RWPE2 (cell line): ENCODE measurements around the gene ACOXL.

ENCODE experiments used
- ATAC-seq: fragments of 200-7000 bp; cut with Tn5 transposase; 3 replicates; pipeline ENCODE4 v1.9.1; 2021; ENCODE audit warnings: low read depth
- DNase-seq: peaks from one replicate; pipeline ENCODE4 v3.0.0-alpha.2; 2020; ENCODE audit warnings: low spot score
- H3K27ac ChIP-seq: fragments of 450-650 bp; 2 replicates; pipeline ENCODE4 v1.5.1; 2017; ENCODE audit warnings: mild to moderate bottlenecking; ENCODE audit not compliant: poor library complexity, severe bottlenecking
- H3K27me3 ChIP-seq: fragments of 250-450 bp; sonication (Bioruptor Pico); 2 replicates; pipeline ENCODE4 v1.5.1; 2021; ENCODE audit warnings: mild to moderate bottlenecking, moderate library complexity; ENCODE audit not compliant: insufficient read depth, poor library complexity, severe bottlenecking
- H3K36me3 ChIP-seq: fragments of 250-450 bp; sonication (Bioruptor Pico); 2 replicates; pipeline ENCODE4 v1.5.1; 2020; ENCODE audit warnings: low read depth, mild to moderate bottlenecking, moderate library complexity
- H3K4me1 ChIP-seq: fragments of 250-450 bp; sonication (Bioruptor Pico); 2 replicates; pipeline ENCODE4 v1.5.1; 2021; ENCODE audit warnings: mild to moderate bottlenecking, moderate library complexity; ENCODE audit not compliant: insufficient read depth, poor library complexity, severe bottlenecking
- H3K4me3 ChIP-seq: fragments of 250-450 bp; sonication (Bioruptor Pico); 2 replicates; pipeline ENCODE4 v1.5.1; 2021; ENCODE audit warnings: mild to moderate bottlenecking, moderate library complexity; ENCODE audit not compliant: severe bottlenecking
- H3K9me3 ChIP-seq: fragments of 250-450 bp; sonication (Bioruptor Pico); 2 replicates; pipeline ENCODE4 v1.5.1; 2021; ENCODE audit warnings: mild to moderate bottlenecking, moderate library complexity; ENCODE audit not compliant: severe bottlenecking
- CTCF ChIP-seq: fragments of 450-650 bp; IDR thresholded peaks from one replicate; pipeline ENCODE4 v1.5.1; 2017; ENCODE audit warnings: mild to moderate bottlenecking, moderate library complexity; ENCODE audit not compliant: poor library complexity, severe bottlenecking

ACOXL gene

GRCh38 chr2:111045771-111046444 lies 313.5 kb downstream of the ACOXL start:
- Histone ChIP-seq H3K4me1 (no peaks in the 10 kb centered on the region), H3K27me3 (no peaks in the 10 kb centered on the region), H3K4me3 (no peak overlapping the region), H3K9me3 (no peaks in the 10 kb centered on the region), H3K36me3 (no peaks in the 10 kb centered on the region), H3K27ac (no peak overlapping the region)
- DNase-seq (no peak), ATAC-seq (no peak)
- TF ChIP-seq CTCF = no peak

GRCh38 chr2:111046670-111047069 lies 314.3 kb downstream of the ACOXL start:
- Histone ChIP-seq H3K4me1 (no peaks in the 10 kb centered on the region), H3K27me3 (no peaks in the 10 kb centered on the region), H3K27ac (no peak overlapping the region), H3K9me3 (no peaks in the 10 kb centered on the region), H3K36me3 (no peaks in the 10 kb centered on the region), H3K4me3 (no peak overlapping the region)
- TF ChIP-seq CTCF = no peak
- ATAC-seq (no peak), DNase-seq (no peak)

GRCh38 chr2:111048856-111049768 lies 316.7 kb downstream of the ACOXL start:
- Histone ChIP-seq H3K27me3 (no peaks in the 10 kb centered on the region), H3K4me3 (no peak overlapping the region), H3K36me3 (no peaks in the 10 kb centered on the region), H3K4me1 (no peaks in the 10 kb centered on the region), H3K9me3 (no peaks in the 10 kb centered on the region), H3K27ac (no peak overlapping the region)
- ATAC-seq (no peak), DNase-seq (no peak)
- TF ChIP-seq CTCF = no peak

- ATAC-seq (no peak), DNase-seq (no peak)
- H3K4me3 ChIP-seq = no peak overlapping the region
- H3K36me3 ChIP-seq = no peaks in the 10 kb centered on the region
- no peak for TF ChIP-seq CTCF
- H3K27me3 ChIP-seq = no peaks in the 10 kb centered on the region
- H3K27ac ChIP-seq = no peak overlapping the region
- H3K4me1 ChIP-seq = no peaks in the 10 kb centered on the region
- no peaks in the 10 kb centered on the region for H3K9me3 ChIP-seq
These were observed 317.6 kb downstream of the ACOXL start for GRCh38 chr2:111049792-111050640.
